Sigmoid colon (tissue), 7 donors: ENCODE results near the gene C9. TPM values are rescaled to one million over a fixed set of nuclear protein-coding genes. Genes with fewer than 3 reads are reported as not detected.
"Not testable (repeated sequence)": the region's sequence is repeated elsewhere in the genome, so short reads cannot be mapped to it uniquely, and the experiment has no call there.

Experiments
- DNase-seq: peaks from one replicate; pipeline ENCODE4 v3.0.0-alpha.2; 2019
- H3K27ac ChIP-seq, 4 donors: fragments of 200-600 bp; sonication (generic); one replicate each; pipeline ENCODE4 v1.5.1; 2016 to 2019; ENCODE audit warnings: mild to moderate bottlenecking in 1 of 4
- H3K27me3 ChIP-seq, 3 donors: fragments of 200-600 bp; sonication (generic); one replicate each; pipeline ENCODE4 v1.5.1; 2019; ENCODE audit warnings: mild to moderate bottlenecking in 1 of 3
- H3K36me3 ChIP-seq, 4 donors: fragments of 200-600 bp; sonication (generic); one replicate each; pipeline ENCODE4 v1.5.1; 2016 to 2019
- H3K4me1 ChIP-seq, 4 donors: fragments of 200-600 bp; sonication (generic); one replicate each; pipeline ENCODE4 v1.5.1; 2017 to 2019
- H3K4me3 ChIP-seq, 4 donors: fragments of 200-600 bp; sonication (generic); one replicate each; pipeline ENCODE4 v1.5.1; 2017 to 2019; ENCODE audit warnings: mild to moderate bottlenecking in 2 of 4, moderate library complexity in 1 of 4
- H3K9me3 ChIP-seq, 4 donors: fragments of 200-600 bp in 3 of 4; sonication (generic) in 3 of 4; one replicate each; pipeline versions ENCODE4 v1.5.1 to v1.6.1; 2013 to 2019
- CTCF ChIP-seq, 4 experiments: fragments of 450-650 bp in 3 of 4; fragments of 200-600 bp in 1 of 4; IDR thresholded peaks; one replicate each; pipeline ENCODE4 v1.5.1; 2016 to 2019; ENCODE audit warnings: antibody characterized with exemption in 4 of 4, mild to moderate bottlenecking in 3 of 4, moderate library complexity in 2 of 4
- EP300 ChIP-seq, 4 donors: sonication (generic); formaldehyde crosslinking; IDR thresholded peaks; one replicate each; pipeline ENCODE4 v1.6.1; 2017; ENCODE audit warnings: antibody characterized with exemption in 4 of 4
- POLR2A ChIP-seq, 2 donors: fragments of 450-650 bp; IDR thresholded peaks; one replicate each; pipeline ENCODE4 v1.6.1; 2016; ENCODE audit warnings: antibody characterized with exemption in 2 of 2, mild to moderate bottlenecking in 2 of 2, moderate library complexity in 2 of 2
- POLR2AphosphoS5 ChIP-seq, 4 donors: sonication (generic); formaldehyde crosslinking; IDR thresholded peaks; one replicate each; pipeline ENCODE4 v1.6.1; 2017; ENCODE audit warnings: antibody characterized with exemption in 4 of 4
- WGBS, 2 donors: extraction: QIAGEN DNeasy Blood & Tissue Kit; methylation state at CpG; one replicate each; pipeline ENCODE4 v1.1.7; 2013; 5-methylcytosine and 5-hydroxymethylcytosine counted together
- intact Hi-C: fragments of 100-400 bp; cut with DNase I; formaldehyde crosslinking; loops from one replicate; pipeline ENCODE4 v1.15.1; 2023
- polyA plus RNA-seq, 3 donors: library from polyadenylated mRNA; stranded (reverse); fragments of 200-250 nt; gene quantifications; one replicate each; pipeline ENCODE4 v1.2.3, GENCODE V29; 2013
- total RNA-seq, 4 donors: library from RNA; depleted of rRNA; stranded (reverse); fragments of >200 nt; gene quantifications; one replicate each; pipeline ENCODE4 v1.1.0, GENCODE V29; 2016
- donor health status: healthy with polysubstance abuse.
- donor health status: Bipolar disorder and iron deficiency.
- donor health status: healthy.

C9 gene
- total and polyA plus RNA-seq, 7 donors: 0.06 TPM; not detected in 6

- TF ChIP-seq CTCF (IDR thresholded peaks at IDR 0.05) (no peak), EP300 (IDR thresholded peaks at IDR 0.05) (no peak), POLR2AphosphoS5 (IDR thresholded peaks at IDR 0.05) (no peak), POLR2A (IDR thresholded peaks at IDR 0.05) (no peak)
- no peaks in the 10 kb centered on the region for H3K4me1 ChIP-seq
- H3K27me3 ChIP-seq: no peaks in the 10 kb centered on the region
- DNase-seq: no peak
- no peak overlapping the region for H3K27ac ChIP-seq
- intact Hi-C loops: no loop called here
- no peaks in the 10 kb centered on the region for H3K9me3 ChIP-seq
- no peak overlapping the region for H3K4me3 ChIP-seq
- no peaks in the 10 kb centered on the region for H3K36me3 ChIP-seq
- 97% methylated on average over 1 of the region's 1 CpG for WGBS, 2 donors
These were observed 31.2 kb downstream of the C9 start for GRCh38 chr5:39333104-39333503.

- TF ChIP-seq POLR2A (IDR thresholded peaks at IDR 0.05): no peak
- peak in 1 of 4 donors; percentile 21 for TF ChIP-seq POLR2AphosphoS5 (IDR thresholded peaks at IDR 0.05)
These were observed 32.4 kb downstream of the C9 start for GRCh38 chr5:39331861-39332381.

DNA sequence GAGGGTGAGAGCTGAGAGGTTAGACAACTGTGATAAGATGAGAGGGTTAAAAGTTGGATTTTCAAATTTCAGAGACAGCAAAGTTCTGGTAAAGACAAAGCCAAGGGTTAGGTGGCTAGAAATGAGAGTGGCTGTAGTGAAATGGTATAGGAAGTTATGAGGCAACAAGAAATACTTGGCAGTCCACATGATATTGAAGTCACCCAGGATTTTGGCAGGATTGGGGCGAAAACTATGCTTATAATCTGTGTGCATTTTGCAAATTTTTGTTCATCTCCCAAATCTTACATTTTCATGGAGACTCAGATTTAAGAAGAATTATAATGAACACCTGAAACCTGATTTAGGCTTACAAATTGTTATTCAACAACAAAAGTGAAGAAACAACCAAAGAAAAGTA lies 35.6 kb downstream of the C9 start:
- WGBS, 2 donors: 92 to 94% methylated on average over 1 of the region's 1 CpG
- no peak for DNase-seq
- H3K4me3 ChIP-seq: no peak overlapping the region
- no peaks in the 10 kb centered on the region for H3K36me3 ChIP-seq
- intact Hi-C loops: no loop called here
- H3K9me3 ChIP-seq: no peaks in the 10 kb centered on the region
- no peaks in the 10 kb centered on the region for H3K4me1 ChIP-seq
- no peak overlapping the region for H3K27ac ChIP-seq
- TF ChIP-seq POLR2A (IDR thresholded peaks at IDR 0.05): no peak
- no peak for TF ChIP-seq POLR2AphosphoS5 (IDR thresholded peaks at IDR 0.05)
- TF ChIP-seq EP300 (IDR thresholded peaks at IDR 0.05): no peak
- no peak for TF ChIP-seq CTCF (IDR thresholded peaks at IDR 0.05)
- H3K27me3 ChIP-seq: no peaks in the 10 kb centered on the region

More at GRCh38 chr5:39331861-39332381, 32.4 kb downstream of the C9 start:
- no peaks in the 10 kb centered on the region for H3K36me3 ChIP-seq
- H3K4me1 ChIP-seq: no peaks in the 10 kb centered on the region
- no peak overlapping the region for H3K4me3 ChIP-seq
- intact Hi-C loops: no loop called here
- 84 to 89% methylated on average over 2 of the region's 2 CpGs for WGBS, 2 donors
- no peaks in the 10 kb centered on the region for H3K27me3 ChIP-seq
- H3K27ac ChIP-seq: no peak overlapping the region
- DNase-seq: no peak
- H3K9me3 ChIP-seq: no peaks in the 10 kb centered on the region

DNA sequence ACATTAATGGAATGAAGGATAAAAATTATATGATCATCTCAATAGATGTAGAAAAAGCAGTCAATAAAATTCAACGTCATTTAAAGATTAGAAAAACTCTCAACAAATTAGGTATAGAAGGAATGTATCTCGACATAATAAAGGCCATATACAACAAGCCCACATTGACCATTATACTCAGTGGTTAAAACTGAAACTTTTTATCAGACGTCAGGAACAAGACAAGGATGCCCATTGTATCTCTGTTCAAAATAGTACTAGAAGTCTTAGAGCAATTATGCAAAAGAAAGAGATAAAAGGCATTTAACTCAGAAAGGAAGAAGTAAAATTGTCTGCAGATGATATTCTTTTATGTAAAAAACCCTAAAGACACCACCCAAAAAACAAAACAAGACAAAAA lies 40.8 kb downstream of the C9 start:
- intact Hi-C loops: no loop called here
- whole genome bisulfite sequencing, 2 donors: 72 to 84% methylated on average over 3 of the region's 3 CpGs
- no peaks in the 10 kb centered on the region for H3K36me3 ChIP-seq

GRCh38 chr5:39319395-39319794 lies 44.9 kb downstream of the C9 start:
- H3K4me3 ChIP-seq: no peak overlapping the region
- 94% methylated on average over 3 of the region's 3 CpGs for WGBS, 2 donors
- H3K27ac ChIP-seq: no peak overlapping the region
- H3K36me3 ChIP-seq: no peaks in the 10 kb centered on the region
- H3K9me3 ChIP-seq: peaks cover 0 to 5% (median 0%) of the 10 kb centered on the region in 4 donors
- TF ChIP-seq EP300 (IDR thresholded peaks at IDR 0.05): no peak
- TF ChIP-seq CTCF (IDR thresholded peaks at IDR 0.05): no peak
- TF ChIP-seq POLR2A (IDR thresholded peaks at IDR 0.05): no peak
- TF ChIP-seq POLR2AphosphoS5 (IDR thresholded peaks at IDR 0.05): no peak
- H3K4me1 ChIP-seq: no peaks in the 10 kb centered on the region
- intact Hi-C loops: no loop called here
- DNase-seq: no peak
- no peaks in the 10 kb centered on the region for H3K27me3 ChIP-seq

More for the DNA sequence above, 40.8 kb downstream of the C9 start:
- no peak for DNase-seq
- Histone ChIP-seq H3K9me3 (peaks cover 0 to 5% (median 0%) of the 10 kb centered on the region in 4 donors), H3K27ac (no peak overlapping the region), H3K27me3 (no peaks in the 10 kb centered on the region), H3K4me3 (no peak overlapping the region), H3K4me1 (no peaks in the 10 kb centered on the region)
- TF ChIP-seq POLR2AphosphoS5 (IDR thresholded peaks at IDR 0.05): no peak
- TF ChIP-seq POLR2A (IDR thresholded peaks at IDR 0.05): no peak
- TF ChIP-seq EP300 (IDR thresholded peaks at IDR 0.05): no peak
- TF ChIP-seq CTCF (IDR thresholded peaks at IDR 0.05): no peak

- WGBS, 2 donors: 83 to 93% methylated on average over 3 of the region's 3 CpGs
- intact Hi-C loops, DNase-seq: not testable (repeated sequence)
These were observed 47.8 kb downstream of the C9 start for GRCh38 chr5:39316464-39316863.

More at GRCh38 chr5:39316464-39316863, 47.8 kb downstream of the C9 start:
- not testable (repeated sequence) for H3K4me1 ChIP-seq, H3K9me3 ChIP-seq, H3K36me3 ChIP-seq, H3K27ac ChIP-seq, H3K4me3 ChIP-seq, H3K27me3 ChIP-seq
